ENCODE measurements around the gene TOP2B.

The TOP2B gene

GRCh38 chr3:25664812-25665314 lies at the start of gene TOP2B:
Gene TOP2B, minus strand, starts transcription at chr3:25664907. Its CDS starts 610 bp downstream, at chr3:25664297.
- peak; percentile 81 for DNase-seq (ENCODE audit: low read depth)
- peak within 1 kb of the TSS; percentile 75 for H3K4me3 ChIP-seq (ENCODE audit: control insufficient read depth, low read depth, low read length)
- no peak for TF ChIP-seq CTCF (IDR thresholded peaks at IDR 0.05; ENCODE audit: control insufficient read depth, insufficient read depth, low read depth, low read length, missing control alignments)

DNA sequence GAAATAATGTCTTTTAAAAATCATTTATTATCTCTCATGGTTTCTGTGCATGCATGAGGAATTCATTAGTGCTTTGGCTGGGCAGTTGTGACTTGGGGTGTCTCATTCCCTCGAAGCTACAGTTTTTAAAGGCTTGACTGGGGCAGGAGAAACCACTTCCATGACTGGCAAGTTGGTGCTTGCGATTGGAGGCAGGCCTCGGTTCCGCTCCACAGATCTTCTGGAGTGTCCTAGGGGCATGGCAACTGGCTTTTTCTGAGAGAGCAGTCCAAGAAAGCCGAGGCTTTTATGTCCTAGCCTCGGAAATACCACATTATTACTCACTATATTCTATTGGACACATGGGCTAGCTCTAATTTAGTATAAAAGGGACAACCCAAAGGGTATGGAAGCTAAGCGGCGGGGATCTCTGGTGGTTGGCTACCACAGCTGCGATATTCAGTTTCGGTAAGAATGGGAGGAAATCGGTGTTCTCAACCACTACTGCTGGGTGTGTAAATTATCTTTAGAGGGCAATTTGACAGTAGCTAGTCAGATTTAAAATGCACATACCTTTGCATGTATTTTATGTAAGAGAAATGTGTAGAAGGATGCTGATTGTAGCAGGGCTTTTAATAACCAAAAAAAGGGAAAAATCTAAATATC lies 48.8 kb upstream of the TOP2B start:
- H3K4me3 ChIP-seq (ENCODE audit: control insufficient read depth, low read depth, low read length), result no peak overlapping the region
- no peak for TF ChIP-seq CTCF (IDR thresholded peaks at IDR 0.05; ENCODE audit: control insufficient read depth, insufficient read depth, low read depth, low read length, missing control alignments)
- DNase-seq (ENCODE audit: low read depth), result peak; percentile 1

DNA sequence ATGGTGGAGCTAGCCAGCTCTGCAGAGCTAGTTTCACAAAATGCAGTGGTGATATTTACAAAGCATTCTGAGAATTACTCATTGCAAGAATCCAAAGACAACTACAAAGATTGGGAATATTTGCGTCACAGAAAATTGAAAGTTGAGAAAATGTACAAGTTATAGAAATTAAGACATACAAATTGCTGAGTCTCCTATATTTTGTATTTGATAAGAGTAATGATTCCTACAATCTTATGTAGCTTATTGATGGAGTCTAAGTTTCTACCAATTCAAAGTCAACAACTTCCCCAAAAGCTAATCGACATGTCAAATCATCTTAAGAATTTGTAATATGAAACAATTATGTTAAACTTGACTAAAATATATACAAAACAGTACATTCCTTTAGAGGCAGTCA lies 46.4 kb upstream of the TOP2B start:
- H3K4me3 ChIP-seq (ENCODE audit: control insufficient read depth, low read depth, low read length), result no peak overlapping the region
- no peak for TF ChIP-seq CTCF (IDR thresholded peaks at IDR 0.05; ENCODE audit: control insufficient read depth, insufficient read depth, low read depth, low read length, missing control alignments)
- DNase-seq (ENCODE audit: low read depth), result no peak

DNA sequence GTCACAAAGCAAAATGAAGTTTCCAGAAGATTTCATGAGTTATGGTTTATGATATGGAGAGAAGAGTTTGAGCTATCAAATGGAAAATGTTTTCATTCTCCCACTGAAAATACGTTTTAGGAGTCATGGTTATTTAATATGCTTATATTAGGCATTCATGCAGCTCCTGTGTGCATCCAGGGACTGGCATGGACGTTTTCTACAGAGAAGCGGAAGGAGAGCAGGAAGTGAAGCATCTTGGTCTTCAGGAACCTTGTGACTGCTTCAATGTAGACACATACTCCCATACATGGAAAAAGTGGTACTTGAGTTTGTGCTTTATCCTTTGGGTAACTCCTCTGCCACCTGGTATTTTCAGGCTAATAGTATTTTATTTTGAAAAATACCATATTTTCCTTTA lies 43.3 kb upstream of the TOP2B start:
- no peak overlapping the region for H3K4me3 ChIP-seq (ENCODE audit: control insufficient read depth, low read depth, low read length)
- TF ChIP-seq CTCF (IDR thresholded peaks at IDR 0.05; ENCODE audit: control insufficient read depth, insufficient read depth, low read depth, low read length, missing control alignments), result no peak
- DNase-seq (ENCODE audit: low read depth), result no peak

DNA sequence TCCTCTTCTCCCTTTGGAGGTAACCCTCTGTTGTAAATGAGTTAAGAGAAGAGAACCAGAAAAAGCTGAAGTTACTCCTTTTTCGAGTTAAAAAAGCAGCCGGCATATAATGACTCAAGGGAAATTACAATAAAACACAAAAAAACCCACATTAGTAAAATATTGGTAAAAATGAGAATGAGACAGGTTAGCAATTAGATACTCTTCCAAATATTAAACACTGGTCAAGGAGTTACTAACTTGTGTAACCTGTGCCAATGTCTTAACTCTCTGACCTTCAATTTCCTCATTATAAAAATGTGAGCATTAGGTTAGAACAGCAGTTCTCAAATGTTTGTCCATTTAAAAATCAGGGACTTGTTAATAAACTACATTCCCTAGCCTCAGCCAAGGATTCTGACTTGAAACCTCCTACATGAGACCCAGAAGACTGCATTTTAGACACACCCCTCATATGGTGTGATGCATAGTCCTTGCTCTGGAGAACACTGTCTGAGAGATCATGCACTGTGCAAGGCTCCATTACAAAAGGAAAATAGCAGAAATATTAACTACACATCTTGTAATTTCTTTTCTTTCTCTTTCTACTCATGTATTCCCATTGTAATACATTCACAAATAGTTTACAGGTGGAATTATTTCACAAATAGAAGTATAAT lies 42.7 kb upstream of the TOP2B start:
- no peak for DNase-seq (ENCODE audit: low read depth)
- TF ChIP-seq CTCF (IDR thresholded peaks at IDR 0.05; ENCODE audit: control insufficient read depth, insufficient read depth, low read depth, low read length, missing control alignments), result no peak
- H3K4me3 ChIP-seq (ENCODE audit: control insufficient read depth, low read depth, low read length), result no peak overlapping the region

GRCh38 chr3:25706213-25706612 lies 41.5 kb upstream of the TOP2B start:
- DNase-seq (ENCODE audit: low read depth), result no peak
- H3K4me3 ChIP-seq (ENCODE audit: control insufficient read depth, low read depth, low read length), result no peak overlapping the region
- TF ChIP-seq CTCF (IDR thresholded peaks at IDR 0.05; ENCODE audit: control insufficient read depth, insufficient read depth, low read depth, low read length, missing control alignments), result no peak
